Left renal cortex interstitium (tissue), 4 donors: Measurements from ENCODE around the gene SCG3. TPM values are rescaled to one million over a fixed set of nuclear protein-coding genes. Genes with fewer than 3 reads are reported as not detected.

Experiments used
- DNase-seq, 4 donors: peaks; one replicate each; pipeline ENCODE4 v3.0.0-alpha.2; 2013; ENCODE audit warnings: low read depth in 4 of 4, low spot score in 2 of 4, missing footprints in 1 of 4
- polyA plus RNA-seq, 4 donors: library from polyadenylated mRNA; unstranded; fragments of 120-200 nt; gene quantifications; one replicate each; pipeline ENCODE4 v1.2.1, GENCODE V29; 2013; ENCODE audit not compliant: insufficient read length in 4 of 4

Gene SCG3
- polyA plus RNA-seq, 4 donors: 0.10 to 0.28 (median 0.25) TPM; not detected in 1

- no peak for DNase-seq
Measured at GRCh38 chr15:51752888-51753287, 71.6 kb downstream of the SCG3 start.

DNA sequence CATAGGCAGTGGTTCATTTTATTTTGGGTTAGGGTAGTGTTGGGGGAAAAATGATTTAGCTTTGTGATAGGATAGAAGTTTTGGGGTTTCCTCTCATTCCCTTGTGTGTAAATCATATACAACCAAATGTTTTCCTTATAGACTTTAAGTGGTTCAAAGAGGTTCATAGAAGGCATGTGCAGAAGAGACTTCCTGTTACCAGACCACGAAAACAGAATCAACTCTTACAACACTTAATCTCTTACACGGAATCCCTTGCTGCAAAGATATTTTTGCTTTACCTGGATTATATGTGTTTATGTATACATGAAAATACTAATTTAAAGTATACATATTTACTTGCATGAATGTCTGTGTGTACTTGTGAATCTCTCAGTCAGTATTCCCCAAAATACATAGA is 73.0 kb downstream of the SCG3 start:
- no peak for DNase-seq

GRCh38 chr15:51755790-51756189 is 74.5 kb downstream of the SCG3 start:
- DNase-seq: no peak

DNA sequence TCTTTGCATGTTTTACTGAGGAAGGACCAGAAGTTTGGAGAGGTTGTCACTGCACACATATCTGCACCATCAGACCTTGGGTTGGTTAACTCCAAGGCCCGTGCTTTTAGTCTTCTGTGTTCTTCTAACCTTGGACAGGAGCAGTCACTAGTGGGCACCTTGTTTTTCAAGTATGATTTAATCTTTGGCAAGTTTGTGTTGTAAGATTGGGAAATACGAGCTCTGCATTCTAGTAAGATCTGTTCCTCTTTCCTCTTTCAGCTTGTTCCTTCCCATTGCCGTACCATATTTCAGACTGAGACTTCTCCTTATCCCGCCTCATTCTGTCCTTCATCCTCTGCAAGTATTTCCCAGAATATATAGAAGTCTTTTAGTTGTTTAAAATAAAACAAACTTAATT is 75.2 kb downstream of the SCG3 start:
- no peak for DNase-seq

DNA sequence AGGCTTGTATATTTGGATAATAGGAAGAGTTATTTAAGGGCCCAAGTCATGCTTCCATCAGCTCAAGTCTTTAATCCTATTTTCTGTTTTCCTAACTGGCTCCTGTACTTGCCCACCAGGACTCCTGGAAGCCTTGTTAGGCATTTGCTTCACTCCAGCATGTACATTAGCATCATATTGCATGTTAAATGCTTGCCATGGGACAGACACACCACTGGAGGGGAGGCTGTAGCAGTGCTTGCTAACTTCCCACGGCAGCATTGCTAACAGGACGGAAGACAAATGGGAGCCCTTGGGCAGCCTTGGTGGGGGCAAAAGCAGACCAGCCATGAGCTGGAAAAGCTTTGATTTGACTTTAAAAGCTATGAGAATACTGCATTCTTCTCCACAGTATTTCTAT is 76.1 kb downstream of the SCG3 start:
- DNase-seq: no peak

GRCh38 chr15:51758645-51759044 is 77.3 kb downstream of the SCG3 start:
- no peak for DNase-seq

DNA sequence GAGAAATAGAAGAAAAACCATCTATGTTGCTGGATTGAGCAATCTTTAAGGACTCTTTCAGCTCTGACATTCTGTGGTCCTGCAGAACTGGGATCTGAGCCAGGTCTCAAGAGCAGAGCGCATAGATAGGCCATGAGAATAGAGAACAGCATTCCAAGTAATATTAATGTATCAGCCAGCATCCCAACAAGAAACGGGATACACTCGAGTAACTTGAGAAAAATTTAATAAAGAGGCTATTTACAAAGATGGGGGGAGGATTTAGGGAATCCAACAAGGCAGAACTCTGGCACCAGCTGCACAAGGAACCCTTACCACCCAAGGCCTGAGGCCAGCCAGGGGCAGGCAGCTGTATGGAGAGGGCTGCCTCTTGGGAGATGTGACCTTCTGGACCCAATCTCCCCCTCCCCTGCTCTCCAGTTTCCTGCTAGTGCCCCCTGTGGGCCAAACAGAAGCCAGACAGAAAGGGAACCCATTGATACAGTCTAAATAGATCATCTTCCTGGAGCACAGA is 78.3 kb downstream of the SCG3 start:
- no peak for DNase-seq

GRCh38 chr15:51760805-51761204 is 79.5 kb downstream of the SCG3 start:
- no peak for DNase-seq

DNA sequence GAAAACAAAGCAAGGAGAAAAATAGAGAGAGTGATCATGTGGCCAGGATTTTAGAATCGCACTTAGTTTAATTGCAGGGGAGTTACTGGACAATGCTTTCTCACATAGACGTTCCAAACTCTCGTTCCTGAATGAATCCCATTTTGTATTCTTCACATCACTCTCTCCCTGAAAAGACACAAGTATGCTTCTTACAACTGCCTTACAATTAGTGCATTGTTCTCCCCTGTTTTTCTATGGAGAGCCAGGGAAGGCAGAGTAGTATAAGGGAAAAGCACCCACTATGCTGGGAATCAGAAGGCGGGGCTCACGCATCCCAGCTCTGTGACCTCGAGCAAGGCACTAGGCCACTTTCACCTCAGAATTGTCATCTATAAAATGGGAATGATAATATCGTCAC is 84.4 kb downstream of the SCG3 start:
- no peak for DNase-seq

- no peak for DNase-seq
Measured at GRCh38 chr15:51766341-51766740, 85.0 kb downstream of the SCG3 start.

GRCh38 chr15:51768018-51768417 is 86.7 kb downstream of the SCG3 start:
- DNase-seq: no peak

Other genes starting within 250 kb of the SCG3 start
- gene DMXL2, start 58.7 kb upstream of the SCG3 start, polyA plus RNA-seq: 100 to 1,000 TPM in 1 of 4 donors, 10 to 100 TPM in 3; 36.9 to 102 (median 70.8) TPM
- 1 to 10 TPM; 4.2 to 5.8 (median 4.7) TPM for gene LYSMD2, start 56.2 kb downstream of the SCG3 start, polyA plus RNA-seq
- gene TMOD2, start 70.1 kb downstream of the SCG3 start, polyA plus RNA-seq: 1 to 10 TPM; 4.0 to 5.8 (median 4.3) TPM
- 10 to 100 TPM; 41.6 to 57.2 (median 48.2) TPM for gene TMOD3, start 148.2 kb downstream of the SCG3 start, polyA plus RNA-seq